DND-41 (cell line): ENCODE data around the gene AMZ2.

Source experiments
- CTCF ChIP-seq: IDR thresholded peaks from 2 replicates; pipeline ENCODE4 v1.5.1; 2012; ENCODE audit warnings: borderline replicate concordance, low read length, moderate library complexity, mild to moderate bottlenecking; ENCODE audit not compliant: poor library complexity, severe bottlenecking; ENCODE audit errors: extremely low read depth
- EZH2 ChIP-seq: IDR thresholded peaks from 3 replicates; pipeline ENCODE4 v1.6.1; 2012; ENCODE audit warnings: borderline replicate concordance, low read depth, mild to moderate bottlenecking, moderate library complexity, low read length, inconsistent platforms; ENCODE audit not compliant: severe bottlenecking

DNA sequence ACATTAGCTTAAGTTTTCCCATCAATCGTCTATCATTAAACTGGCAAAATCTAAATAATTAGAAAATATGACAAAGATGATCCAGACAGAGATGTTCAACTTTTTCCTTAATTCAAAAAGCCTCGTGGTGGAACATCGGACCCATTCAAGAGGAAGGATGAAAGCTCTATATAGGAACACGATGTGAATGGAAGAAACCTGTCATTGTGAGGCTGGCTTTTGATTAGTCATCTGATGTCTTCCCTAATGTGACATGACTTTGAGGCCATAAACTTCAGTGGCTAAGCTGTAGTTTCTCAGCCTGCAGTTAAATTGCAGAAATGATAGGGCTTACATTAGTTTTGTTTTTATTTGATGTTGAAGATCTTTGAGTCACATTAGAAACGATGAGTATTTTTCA is 1.0 kb downstream of the AMZ2 start:
- TF ChIP-seq EZH2 (no peak), CTCF (no peak)
